ENCODE results near the gene GHDC. TPM values are rescaled to one million over a fixed set of nuclear protein-coding genes. Genes with fewer than 3 reads are reported as not detected.

GHDC gene
- total and polyA plus RNA-seq, 2 donors from 2014 or later = 37.0 to 41.2 TPM

DNA sequence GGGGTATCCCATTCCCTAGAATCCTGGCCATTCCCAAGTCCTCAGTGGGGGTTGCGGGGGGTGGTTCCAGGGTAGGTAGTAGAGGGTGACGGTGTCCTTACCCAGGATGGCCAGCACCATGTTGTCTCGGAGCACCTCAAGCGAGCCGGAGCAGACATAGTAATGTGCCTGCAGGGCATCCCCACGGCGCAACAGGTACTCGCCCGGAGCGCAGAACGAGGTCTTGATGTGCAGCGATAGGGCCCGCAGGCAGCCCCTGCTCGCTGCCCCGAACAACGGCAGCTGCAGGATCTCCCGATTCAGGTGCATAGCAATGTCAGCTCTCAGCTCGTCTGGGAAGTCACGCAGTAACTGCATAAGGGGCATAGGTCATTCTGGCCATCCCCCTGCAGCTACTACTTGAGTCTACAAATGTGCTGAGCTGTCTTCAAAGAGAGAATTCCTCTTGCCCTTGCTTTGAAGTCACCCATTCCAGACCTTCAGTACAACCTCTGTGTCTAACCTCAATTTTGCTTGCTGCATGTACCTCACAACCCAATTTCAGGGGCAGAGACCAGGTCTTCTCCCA is 28.0 kb downstream of the GHDC start:
- TF ChIP-seq CTCF (IDR thresholded peaks at IDR 0.05; ENCODE audit: borderline replicate concordance, extremely low read depth, insufficient read depth) = no peak
- no peaks in the 10 kb centered on the region for H3K4me1 ChIP-seq (ENCODE audit: control insufficient read depth in 2 of 3, insufficient read depth in 2 of 3, low read depth in 1 of 3, low read length in 3 of 3)
- FAIRE-seq = no peak
- no peaks in the 10 kb centered on the region for H3K27me3 ChIP-seq (ENCODE audit: control insufficient read depth, insufficient read depth, low read length)
- no peaks in the 10 kb centered on the region for H3K36me3 ChIP-seq (ENCODE audit: control insufficient read depth in 2 of 3, insufficient read depth in 3 of 3, low read length in 3 of 3)
- no peak overlapping the region for H3K4me3 ChIP-seq (ENCODE audit: low read length in 3 of 3)
- H3K27ac ChIP-seq (ENCODE audit: low read depth in 2 of 2, low read length in 2 of 2) = no peak overlapping the region
- intact Hi-C loops (cut with DNase I) = no loop called here
- H3K9me3 ChIP-seq (ENCODE audit: control insufficient read depth in 2 of 3, insufficient read depth in 1 of 3, low read length in 3 of 3) = no peaks in the 10 kb centered on the region
- no peak for DNase-seq
- H3K9ac ChIP-seq (ENCODE audit: low read length in 3 of 3) = no peak overlapping the region

- H3K9me3 ChIP-seq (ENCODE audit: control insufficient read depth in 2 of 3, insufficient read depth in 1 of 3, low read length in 3 of 3) = no peaks in the 10 kb centered on the region
- intact Hi-C loops (cut with DNase I) = no loop called here
- no peaks in the 10 kb centered on the region for H3K27me3 ChIP-seq (ENCODE audit: control insufficient read depth, insufficient read depth, low read length)
- H3K4me3 ChIP-seq (ENCODE audit: low read length in 3 of 3) = no peak overlapping the region
- DNase-seq (no peak), FAIRE-seq (no peak)
- no peak for TF ChIP-seq CTCF (IDR thresholded peaks at IDR 0.05; ENCODE audit: borderline replicate concordance, extremely low read depth, insufficient read depth)
- H3K4me1 ChIP-seq (ENCODE audit: control insufficient read depth in 2 of 3, insufficient read depth in 2 of 3, low read depth in 1 of 3, low read length in 3 of 3) = no peaks in the 10 kb centered on the region
- no peak overlapping the region for H3K9ac ChIP-seq (ENCODE audit: low read length in 3 of 3)
- H3K36me3 ChIP-seq (ENCODE audit: control insufficient read depth in 2 of 3, insufficient read depth in 3 of 3, low read length in 3 of 3) = no peaks in the 10 kb centered on the region
- H3K27ac ChIP-seq (ENCODE audit: low read depth in 2 of 2, low read length in 2 of 2) = no peak overlapping the region
Measured at GRCh38 chr17:42165751-42166150, 28.5 kb downstream of the GHDC start.

- Histone ChIP-seq H3K9me3 (ENCODE audit: control insufficient read depth in 2 of 3, insufficient read depth in 1 of 3, low read length in 3 of 3) (no peaks in the 10 kb centered on the region), H3K27me3 (ENCODE audit: control insufficient read depth, insufficient read depth, low read length) (no peaks in the 10 kb centered on the region), H3K4me1 (ENCODE audit: control insufficient read depth in 2 of 3, insufficient read depth in 2 of 3, low read depth in 1 of 3, low read length in 3 of 3) (no peaks in the 10 kb centered on the region), H3K27ac (ENCODE audit: low read depth in 2 of 2, low read length in 2 of 2) (no peak overlapping the region), H3K4me3 (ENCODE audit: low read length in 3 of 3) (no peak overlapping the region), H3K36me3 (ENCODE audit: control insufficient read depth in 2 of 3, insufficient read depth in 3 of 3, low read length in 3 of 3) (no peaks in the 10 kb centered on the region), H3K9ac (ENCODE audit: low read length in 3 of 3) (no peak overlapping the region)
- no peak for TF ChIP-seq CTCF (IDR thresholded peaks at IDR 0.05; ENCODE audit: borderline replicate concordance, extremely low read depth, insufficient read depth)
- intact Hi-C loops (cut with DNase I) = no loop called here
- FAIRE-seq (no peak), DNase-seq (no peak)
Measured at GRCh38 chr17:42163696-42164407, 30.4 kb downstream of the GHDC start.

Data from kidney (tissue), 14 donors.